GM23338 (cell line): ENCODE results near the gene SASH1. TPM values are rescaled to one million over a fixed set of nuclear protein-coding genes. Genes with fewer than 3 reads are reported as not detected.

Experiments used
- ATAC-seq: fragments of 200-7000 bp; cut with Tn5 transposase; 3 replicates; pipeline ENCODE4 v1.9.1; 2020
- DNase-seq: peaks from one replicate; pipeline ENCODE4 v3.0.0-alpha.2; 2015; ENCODE audit warnings: low spot score
- H2AFZ ChIP-seq: fragments of 200-600 bp; sonication (generic); 2 replicates; pipeline ENCODE4 v1.8.0; 2016; ENCODE audit warnings: antibody characterized with exemption, mild to moderate bottlenecking, moderate library complexity
- H3F3A ChIP-seq: fragments of 200-600 bp; sonication (generic); replicated peaks from 2 replicates; pipeline ENCODE4 v1.8.0; 2017; ENCODE audit warnings: antibody characterized with exemption, mixed run types, low read depth
- H3K27ac ChIP-seq: fragments of 200-600 bp; sonication (generic); 2 replicates; pipeline ENCODE4 v1.6.1; 2016; ENCODE audit warnings: low read depth
- H3K27me3 ChIP-seq: fragments of 200-600 bp; sonication (generic); 2 replicates; pipeline ENCODE4 v1.8.0; 2016; ENCODE audit warnings: mild to moderate bottlenecking, mixed run types, moderate library complexity; ENCODE audit not compliant: insufficient read depth
- H3K36me3 ChIP-seq: fragments of 200-600 bp; sonication (generic); 2 replicates; pipeline ENCODE4 v1.8.0; 2016; ENCODE audit warnings: mild to moderate bottlenecking; ENCODE audit not compliant: insufficient read depth
- H3K4me1 ChIP-seq: fragments of 200-600 bp; sonication (generic); 2 replicates; pipeline ENCODE4 v1.8.0; 2016; ENCODE audit warnings: mild to moderate bottlenecking, moderate library complexity; ENCODE audit not compliant: insufficient read depth
- H3K4me2 ChIP-seq: fragments of 200-600 bp; sonication (generic); 2 replicates; pipeline ENCODE4 v1.7.1; 2017; ENCODE audit warnings: mixed run types
- H3K4me3 ChIP-seq: fragments of 200-600 bp; sonication (generic); 2 replicates; pipeline ENCODE4 v1.6.1; 2016; ENCODE audit warnings: mixed run types
- H3K79me2 ChIP-seq: fragments of 200-600 bp; sonication (generic); replicated peaks from 2 replicates; pipeline ENCODE4 v1.8.0; 2017; ENCODE audit warnings: mild to moderate bottlenecking; ENCODE audit not compliant: insufficient read depth
- H3K9me2 ChIP-seq: fragments of 200-600 bp; sonication (generic); 2 replicates; pipeline ENCODE4 v1.8.0; 2017; ENCODE audit not compliant: insufficient read depth
- H4K20me1 ChIP-seq: fragments of 200-600 bp; sonication (generic); replicated peaks from 2 replicates; pipeline ENCODE4 v1.8.0; 2017; ENCODE audit warnings: mild to moderate bottlenecking; ENCODE audit not compliant: insufficient read depth
- H3K27ac Mint-ChIP-seq: 2 replicates; pipeline ENCODE4 v1.8.0; 2020; ENCODE audit warnings: inconsistent platforms, mild to moderate bottlenecking, moderate library complexity, mixed read lengths
- H3K27me3 Mint-ChIP-seq: 3 replicates; pipeline ENCODE4 v1.8.0; 2022; ENCODE audit warnings: low read depth, mild to moderate bottlenecking, moderate library complexity, mixed read lengths, inconsistent platforms; ENCODE audit not compliant: insufficient read depth, poor library complexity
- H3K36me3 Mint-ChIP-seq: 3 replicates; pipeline ENCODE4 v1.8.0; 2021; ENCODE audit warnings: low read depth, mild to moderate bottlenecking, inconsistent platforms, moderate library complexity, mixed read lengths
- H3K4me1 Mint-ChIP-seq: 3 replicates; pipeline ENCODE4 v1.8.0; 2020; ENCODE audit warnings: mild to moderate bottlenecking, inconsistent platforms, mixed read lengths
- H3K4me3 Mint-ChIP-seq: 3 replicates; pipeline ENCODE4 v1.8.0; 2021; ENCODE audit warnings: moderate library complexity, mild to moderate bottlenecking, inconsistent platforms, mixed read lengths
- H3K9me3 Mint-ChIP-seq: 3 replicates; pipeline ENCODE4 v1.8.0; 2020; ENCODE audit warnings: moderate library complexity, mild to moderate bottlenecking, inconsistent platforms, mixed read lengths
- CREB1 ChIP-seq: fragments of 250-450 bp; sonication (Bioruptor Pico); IDR thresholded peaks from 2 replicates; pipeline ENCODE4 v1.5.0; 2020; ENCODE audit warnings: low read depth, mild to moderate bottlenecking, moderate library complexity
- CTCF ChIP-seq, 2 experiments: fragments of 200-600 bp in 1 of 2; sonication (generic) in 1 of 2; conservative IDR thresholded peaks; 2 replicates each; pipeline versions ENCODE4 v1.5.1 to v1.6.1; 2016 to 2017; ENCODE audit warnings: antibody characterized with exemption in 2 of 2, low read depth in 2 of 2, mild to moderate bottlenecking in 2 of 2, moderate library complexity in 1 of 2
- ETS1 ChIP-seq: IDR thresholded peaks from 2 replicates; pipeline ENCODE4 v1.6.1; 2016; ENCODE audit warnings: antibody characterized with exemption
- EZH2 ChIP-seq: fragments of 200-600 bp; sonication (generic); IDR thresholded peaks from one replicate; pipeline ENCODE4 v1.8.0; 2017; ENCODE audit warnings: antibody characterized with exemption, mild to moderate bottlenecking, low read depth; ENCODE audit not compliant: unreplicated experiment
- EZH2phosphoT487 ChIP-seq: fragments of 200-600 bp; sonication (generic); IDR thresholded peaks from one replicate; pipeline ENCODE4 v1.8.1; 2018; ENCODE audit warnings: antibody characterized with exemption; ENCODE audit not compliant: unreplicated experiment
- JUNB ChIP-seq: IDR thresholded peaks from one replicate; pipeline ENCODE4 v1.6.1; 2016; ENCODE audit warnings: antibody characterized with exemption; ENCODE audit not compliant: unreplicated experiment
- NANOG ChIP-seq: IDR thresholded peaks from 2 replicates; pipeline ENCODE4 v1.6.1; 2016; ENCODE audit warnings: antibody characterized with exemption, borderline replicate concordance
- POLR2AphosphoS5 ChIP-seq: IDR thresholded peaks from 2 replicates; pipeline ENCODE4 v1.6.1; 2016; ENCODE audit warnings: antibody characterized with exemption, low read depth
- REST ChIP-seq: IDR thresholded peaks from one replicate; pipeline ENCODE4 v1.6.1; 2018; ENCODE audit warnings: antibody characterized with exemption; ENCODE audit not compliant: unreplicated experiment
- STAT1 ChIP-seq: IDR thresholded peaks from one replicate; pipeline ENCODE4 v1.6.1; 2016; ENCODE audit warnings: antibody characterized with exemption; ENCODE audit not compliant: unreplicated experiment
- ZNF114 ChIP-seq: fragments of 250-450 bp; sonication (Bioruptor Pico); IDR thresholded peaks from 2 replicates; pipeline ENCODE4 v1.5.0; 2020; ENCODE audit warnings: mild to moderate bottlenecking, moderate library complexity
- ZNF331 ChIP-seq: fragments of 250-450 bp; sonication (Bioruptor Pico); IDR thresholded peaks from 2 replicates; pipeline ENCODE4 v1.5.0; 2020; ENCODE audit warnings: low read depth, mild to moderate bottlenecking, moderate library complexity
- ZNF462 ChIP-seq: fragments of 250-450 bp; sonication (Bioruptor Pico); IDR thresholded peaks from 2 replicates; pipeline ENCODE4 v1.5.0; 2020; ENCODE audit warnings: mild to moderate bottlenecking, moderate library complexity
- polyA plus RNA-seq: library from polyadenylated mRNA; unstranded; fragments of >200 nt; fragmentation: Nextera tagmentation; extraction: Ambion mirVana; gene quantifications from 2 replicates; pipeline ENCODE4 v1.2.1, GENCODE V29; 2016
- total RNA-seq: library from RNA; depleted of rRNA; stranded (reverse); fragments of >200 nt; shearing (Covaris generic); gene quantifications from 2 replicates; pipeline ENCODE4 v1.2.3, GENCODE V29; 2014

The SASH1 gene
- total and polyA plus RNA-seq, 2 experiments from 2014 or later = 8.2 to 30.2 TPM

- peak; percentile 28; the same call in 2 of the 3 replicates for ATAC-seq
- TF ChIP-seq NANOG (no peak), REST (no peak), JUNB (no peak), ZNF114 (no peak), POLR2AphosphoS5 (no peak), EZH2 (no peak), ZNF331 (CRISPR knock-in tag) (no peak), EZH2phosphoT487 (no peak), ETS1 (no peak), STAT1 (no peak), CTCF (conservative IDR thresholded peaks at IDR 0.05; ENCODE audit: low read depth in 2 of 2) (no peak), CREB1 (CRISPR knock-in tag) (no peak), ZNF462 (CRISPR knock-in tag) (no peak)
- no peak overlapping the region for H2AFZ ChIP-seq
- no peaks in the 10 kb centered on the region; the same call in 2 of the 3 replicates for H3K9me3 Mint-ChIP-seq
- H3K27me3 ChIP-seq = no peaks in the 10 kb centered on the region
- H3K79me2 ChIP-seq = peaks cover 39% of the 10 kb centered on the region
- peaks cover 10% of the 10 kb centered on the region for H3K27me3 Mint-ChIP-seq
- no peaks in the 10 kb centered on the region for H3K36me3 ChIP-seq
- no peaks in the 10 kb centered on the region for H3K9me2 ChIP-seq
- no peak overlapping the region for H3K4me3 Mint-ChIP-seq
- peaks cover 12% of the 10 kb centered on the region for H3K4me1 ChIP-seq
- H3F3A ChIP-seq = no peaks in the 10 kb centered on the region
- H3K4me3 ChIP-seq = no peak overlapping the region
- no peak for DNase-seq
- H3K36me3 Mint-ChIP-seq = peaks cover 26% of the 10 kb centered on the region
- H3K27ac ChIP-seq = no peak overlapping the region
- H3K4me1 Mint-ChIP-seq = peaks cover 21% of the 10 kb centered on the region
- H3K4me2 ChIP-seq = no peak overlapping the region
- H4K20me1 ChIP-seq = peaks cover 7% of the 10 kb centered on the region; the same call in 1 of the 2 replicates
- no peak overlapping the region for H3K27ac Mint-ChIP-seq
These were observed 46.4 kb downstream of the SASH1 start for GRCh38 chr6:148389086-148389485.
